GM19324 (cell line): Measurements from ENCODE around the gene DOCK3.

ENCODE experiments used
- ATAC-seq: cut with Tn5 transposase; IDR thresholded peaks from one replicate; pipeline ENCODE4 v1.9.1; 2021; ENCODE audit warnings: mild to moderate bottlenecking, moderate library complexity; ENCODE audit not compliant: unreplicated experiment, low FRiP score

Gene DOCK3

GRCh38 chr3:51391566-51392354 is 717.0 kb downstream of the DOCK3 start:
- ATAC-seq = peak; percentile 17

GRCh38 chr3:51392355-51393133 is 717.8 kb downstream of the DOCK3 start:
- no peak for ATAC-seq

- no peak for ATAC-seq
Measured at GRCh38 chr3:51393134-51393495, 718.4 kb downstream of the DOCK3 start.

GRCh38 chr3:51393564-51393963 is 718.8 kb downstream of the DOCK3 start:
- ATAC-seq = no peak

- ATAC-seq = no peak
Measured at GRCh38 chr3:51394541-51394940, 719.8 kb downstream of the DOCK3 start.

- ATAC-seq = no peak
Measured at GRCh38 chr3:51395493-51396213, 720.9 kb downstream of the DOCK3 start.

GRCh38 chr3:51396401-51396800 is 721.7 kb downstream of the DOCK3 start:
- no peak for ATAC-seq

GRCh38 chr3:51397392-51397791 is 722.7 kb downstream of the DOCK3 start:
- no peak for ATAC-seq

- ATAC-seq = no peak
Measured at GRCh38 chr3:51398595-51399310, 724.0 kb downstream of the DOCK3 start.

GRCh38 chr3:51400166-51400565 is 725.4 kb downstream of the DOCK3 start:
- no peak for ATAC-seq

GRCh38 chr3:51401735-51402134 is 727.0 kb downstream of the DOCK3 start:
- ATAC-seq = no peak

GRCh38 chr3:51403675-51404074 is 728.9 kb downstream of the DOCK3 start:
- ATAC-seq = no peak

GRCh38 chr3:51408021-51408420 is 733.3 kb downstream of the DOCK3 start:
- no peak for ATAC-seq

- ATAC-seq = no peak
Measured at GRCh38 chr3:51408813-51409212, 734.1 kb downstream of the DOCK3 start.

- no peak for ATAC-seq
Measured at GRCh38 chr3:51422211-51422610, 747.5 kb downstream of the DOCK3 start.

- no peak for ATAC-seq
Measured at GRCh38 chr3:51426921-51427320, 752.2 kb downstream of the DOCK3 start.

GRCh38 chr3:51429138-51429537 is 754.4 kb downstream of the DOCK3 start:
- no peak for ATAC-seq
